Prostate gland (tissue), 2 donors: ENCODE results near the gene SND1. TPM values are rescaled to one million over a fixed set of nuclear protein-coding genes. Genes with fewer than 3 reads are reported as not detected.

ENCODE experiments used
- DNase-seq: peaks from one replicate; pipeline ENCODE4 v3.0.0-alpha.2; 2019; ENCODE audit warnings: low spot score
- H3K27ac ChIP-seq, 2 donors: fragments of 200-600 bp; sonication (generic); 2 replicates each; pipeline ENCODE4 v1.5.1; 2017 to 2019
- H3K27me3 ChIP-seq: fragments of 200-600 bp; sonication (generic); replicated peaks from 2 replicates; pipeline ENCODE4 v1.5.1; 2019; ENCODE audit not compliant: insufficient read depth
- H3K36me3 ChIP-seq, 2 donors: fragments of 200-600 bp; sonication (generic); 1 replicate in 1 of 2; 2 replicates in 1 of 2; pipeline versions ENCODE4 v1.5.1 to v1.8.1; 2017 to 2019
- H3K4me1 ChIP-seq: fragments of 200-600 bp; sonication (generic); replicated peaks from 2 replicates; pipeline ENCODE4 v1.5.1; 2019
- H3K4me3 ChIP-seq, 2 donors: fragments of 200-600 bp; sonication (generic); 2 replicates each; pipeline ENCODE4 v1.5.1; 2017 to 2019
- H3K9me3 ChIP-seq: fragments of 200-600 bp; sonication (generic); 2 replicates; pipeline ENCODE4 v1.5.1; 2017
- POLR2A ChIP-seq: fragments of 450-650 bp; IDR thresholded peaks from one replicate; pipeline ENCODE4 v1.6.1; 2016; ENCODE audit warnings: antibody characterized with exemption, mild to moderate bottlenecking
- POLR2AphosphoS5 ChIP-seq: sonication (generic); formaldehyde crosslinking; IDR thresholded peaks from one replicate; pipeline ENCODE4 v1.6.1; 2017; ENCODE audit warnings: antibody characterized with exemption
- WGBS: methylation state at CpG from one replicate; pipeline ENCODE4 v1.1.5; 2018; 5-methylcytosine and 5-hydroxymethylcytosine counted together
- intact Hi-C: fragments of 100-400 bp; cut with DNase I; formaldehyde crosslinking; loops from one replicate; pipeline ENCODE4 v1.14.2; 2022
- total RNA-seq, 2 donors: library from RNA; depleted of rRNA; stranded (reverse); fragments of >200 nt; gene quantifications; one replicate each; pipeline ENCODE4 v1.1.0, GENCODE V29; 2016
- TF ChIP-seq, protein P1 (sequence below), 4 experiments: fragments of 200-600 bp in 2 of 4; fragments of 450-650 bp in 2 of 4; sonication (generic) in 2 of 4; IDR thresholded peaks; 1 replicate in 3 of 4; 2 replicates in 1 of 4; pipeline ENCODE4 v1.5.1; 2016 to 2019; ENCODE audit warnings: antibody characterized with exemption in 4 of 4, mild to moderate bottlenecking in 2 of 4, moderate library complexity in 2 of 4

Gene SND1
- total RNA-seq, 2 donors from 2014 or later, result 175 to 190 TPM

DNA sequence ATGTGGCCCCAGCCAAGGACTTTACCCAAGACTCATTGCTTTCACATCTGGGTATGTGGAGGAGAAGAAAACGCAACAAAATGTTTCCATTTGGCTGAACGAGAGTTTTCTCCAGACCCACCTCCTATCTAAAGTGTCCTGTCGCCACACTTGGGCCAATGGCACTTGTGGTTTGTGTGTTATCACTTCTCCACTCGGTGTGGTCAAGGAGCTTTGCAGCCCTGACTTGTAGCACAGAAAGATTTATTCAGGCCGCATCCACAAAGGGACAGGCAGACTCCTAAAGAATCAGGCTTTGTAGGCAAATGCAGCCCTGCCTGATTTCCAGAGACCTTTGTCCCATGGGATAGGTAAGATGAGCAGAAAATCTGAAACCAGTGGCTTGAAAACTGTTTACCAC is 392.1 kb downstream of the SND1 start:
- Histone ChIP-seq H3K27ac (no peak overlapping the region), H3K4me3 (no peak overlapping the region), H3K9me3 (no peaks in the 10 kb centered on the region), H3K36me3 (no peaks in the 10 kb centered on the region), H3K4me1 (no peaks in the 10 kb centered on the region), H3K27me3 (no peaks in the 10 kb centered on the region)
- DNase-seq, result no peak
- intact Hi-C loops, result no loop called here
- TF ChIP-seq POLR2A, result no peak
- TF ChIP-seq, protein P1, sequence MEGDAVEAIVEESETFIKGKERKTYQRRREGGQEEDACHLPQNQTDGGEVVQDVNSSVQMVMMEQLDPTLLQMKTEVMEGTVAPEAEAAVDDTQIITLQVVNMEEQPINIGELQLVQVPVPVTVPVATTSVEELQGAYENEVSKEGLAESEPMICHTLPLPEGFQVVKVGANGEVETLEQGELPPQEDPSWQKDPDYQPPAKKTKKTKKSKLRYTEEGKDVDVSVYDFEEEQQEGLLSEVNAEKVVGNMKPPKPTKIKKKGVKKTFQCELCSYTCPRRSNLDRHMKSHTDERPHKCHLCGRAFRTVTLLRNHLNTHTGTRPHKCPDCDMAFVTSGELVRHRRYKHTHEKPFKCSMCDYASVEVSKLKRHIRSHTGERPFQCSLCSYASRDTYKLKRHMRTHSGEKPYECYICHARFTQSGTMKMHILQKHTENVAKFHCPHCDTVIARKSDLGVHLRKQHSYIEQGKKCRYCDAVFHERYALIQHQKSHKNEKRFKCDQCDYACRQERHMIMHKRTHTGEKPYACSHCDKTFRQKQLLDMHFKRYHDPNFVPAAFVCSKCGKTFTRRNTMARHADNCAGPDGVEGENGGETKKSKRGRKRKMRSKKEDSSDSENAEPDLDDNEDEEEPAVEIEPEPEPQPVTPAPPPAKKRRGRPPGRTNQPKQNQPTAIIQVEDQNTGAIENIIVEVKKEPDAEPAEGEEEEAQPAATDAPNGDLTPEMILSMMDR (IDR thresholded peaks at IDR 0.05), result no peak
- no peak for TF ChIP-seq POLR2AphosphoS5
- 91% methylated on average over 5 of the region's 5 CpGs for WGBS

DNA sequence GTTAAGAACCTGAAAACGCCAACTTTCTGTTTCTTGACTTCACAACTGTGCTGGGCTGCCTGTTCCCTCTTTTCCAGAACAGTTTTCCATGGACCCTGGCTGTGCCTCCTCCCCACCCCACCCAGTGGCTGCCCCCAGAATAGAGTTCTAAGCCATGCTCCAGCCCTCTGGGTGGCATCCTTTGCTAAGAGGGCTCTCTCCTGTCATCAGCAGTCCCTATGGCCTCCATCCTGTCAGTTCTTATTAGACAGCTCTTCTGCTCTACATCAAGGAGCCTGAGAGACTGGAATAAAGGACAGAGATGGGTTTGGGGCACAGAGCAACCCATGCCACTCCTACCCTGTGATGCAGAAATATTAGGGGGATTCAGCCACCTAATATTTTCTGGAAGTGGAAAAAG is 393.2 kb downstream of the SND1 start:
- 82% methylated on average over 1 of the region's 1 CpG for WGBS
- intact Hi-C loops, result no loop called here

DNA sequence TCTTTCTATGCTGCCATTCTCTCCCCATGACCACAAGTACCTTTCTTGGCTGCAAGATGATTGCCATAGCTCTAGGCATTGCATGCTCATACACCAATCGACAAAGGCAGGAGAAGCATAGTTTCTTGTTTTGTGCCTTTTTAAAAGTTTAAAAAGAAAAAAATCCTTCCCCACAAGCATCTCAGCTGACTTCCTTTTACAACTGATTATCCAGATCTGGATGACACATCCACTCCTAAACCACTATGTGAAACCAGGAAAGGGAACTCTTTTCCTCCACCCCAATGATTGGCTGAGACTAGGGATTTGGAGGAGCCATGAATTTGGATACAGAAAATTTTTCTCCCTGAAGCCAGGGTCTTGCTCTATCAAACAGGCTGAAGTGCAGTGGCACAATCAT is 393.8 kb downstream of the SND1 start:
- Histone ChIP-seq H3K36me3 (no peaks in the 10 kb centered on the region), H3K27ac (no peak overlapping the region), H3K4me3 (no peak overlapping the region), H3K27me3 (no peaks in the 10 kb centered on the region), H3K9me3 (no peaks in the 10 kb centered on the region), H3K4me1 (no peaks in the 10 kb centered on the region)
- 75% methylated on average over 1 of the region's 1 CpG for WGBS
- TF ChIP-seq POLR2AphosphoS5, result no peak
- TF ChIP-seq POLR2A, result no peak
- TF ChIP-seq, protein P1 (IDR thresholded peaks at IDR 0.05), result no peak
- intact Hi-C loops, result no loop called here
- no peak for DNase-seq

More for the DNA sequence above, 393.2 kb downstream of the SND1 start:
- Histone ChIP-seq H3K4me3 (no peak overlapping the region), H3K36me3 (no peaks in the 10 kb centered on the region), H3K4me1 (no peaks in the 10 kb centered on the region), H3K27ac (no peak overlapping the region), H3K27me3 (no peaks in the 10 kb centered on the region), H3K9me3 (no peaks in the 10 kb centered on the region)
- TF ChIP-seq, protein P1 (IDR thresholded peaks at IDR 0.05), result no peak
- no peak for TF ChIP-seq POLR2AphosphoS5
- TF ChIP-seq POLR2A, result no peak
- DNase-seq, result no peak

DNA sequence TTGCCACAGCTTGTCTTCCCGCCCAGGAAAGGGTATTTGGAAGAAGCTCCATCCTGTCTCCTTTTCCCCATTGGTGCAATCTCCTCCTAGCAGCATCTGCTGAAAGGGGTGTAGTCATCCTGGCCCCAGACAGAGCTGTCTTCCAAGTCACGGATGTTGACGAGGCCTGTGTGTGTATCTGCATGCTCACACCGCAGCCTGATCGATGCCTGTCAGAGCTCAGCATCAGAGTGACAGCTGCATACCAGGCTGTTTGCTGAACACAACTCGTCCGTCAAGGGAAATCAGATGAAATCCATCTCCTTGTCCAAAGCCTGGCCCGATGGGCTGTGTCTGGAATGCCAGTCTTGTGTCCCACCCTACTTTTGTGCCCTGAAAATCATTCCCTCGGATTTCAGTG is 400.4 kb downstream of the SND1 start:
- no peak overlapping the region for H3K4me3 ChIP-seq
- intact Hi-C loops, result no loop called here
- no peak overlapping the region for H3K27ac ChIP-seq
- no peaks in the 10 kb centered on the region for H3K27me3 ChIP-seq
- no peaks in the 10 kb centered on the region for H3K36me3 ChIP-seq
- WGBS, result 91% methylated on average over 9 of the region's 9 CpGs
- no peaks in the 10 kb centered on the region for H3K9me3 ChIP-seq
- TF ChIP-seq POLR2A, result no peak
- TF ChIP-seq POLR2AphosphoS5, result no peak
- TF ChIP-seq, protein P1 (IDR thresholded peaks at IDR 0.05), result no peak
- H3K4me1 ChIP-seq, result no peaks in the 10 kb centered on the region
- no peak for DNase-seq

DNA sequence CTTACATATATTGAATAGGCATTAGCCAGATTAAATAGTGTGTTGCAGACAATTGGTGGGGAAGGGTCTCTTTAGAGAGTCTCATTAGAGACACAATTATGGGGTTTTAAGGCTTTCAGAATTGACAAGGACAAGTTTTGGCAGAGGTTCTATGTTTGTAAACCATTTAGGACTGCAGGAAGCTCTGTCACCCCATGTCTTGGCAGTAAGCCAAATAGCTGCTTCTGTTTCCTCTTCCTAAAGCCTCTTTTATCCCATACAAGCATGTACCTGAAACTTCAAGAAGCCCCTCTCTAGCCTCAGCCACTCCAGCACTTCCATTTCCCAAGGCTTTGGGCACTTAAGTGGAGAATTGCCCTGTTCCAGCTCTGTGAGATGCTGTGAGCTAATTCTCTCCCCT is 401.0 kb downstream of the SND1 start:
- no peak for TF ChIP-seq POLR2AphosphoS5
- no peak for TF ChIP-seq POLR2A
- TF ChIP-seq, protein P1 (IDR thresholded peaks at IDR 0.05), result no peak
- H3K27me3 ChIP-seq, result no peaks in the 10 kb centered on the region
- no peaks in the 10 kb centered on the region for H3K36me3 ChIP-seq
- H3K9me3 ChIP-seq, result no peaks in the 10 kb centered on the region
- H3K4me1 ChIP-seq, result no peaks in the 10 kb centered on the region
- intact Hi-C loops, result no loop called here
- no peak for DNase-seq
- no peak overlapping the region for H3K27ac ChIP-seq
- H3K4me3 ChIP-seq, result no peak overlapping the region
